ENCODE measurements around the gene TMEM115.

Gene TMEM115

DNA sequence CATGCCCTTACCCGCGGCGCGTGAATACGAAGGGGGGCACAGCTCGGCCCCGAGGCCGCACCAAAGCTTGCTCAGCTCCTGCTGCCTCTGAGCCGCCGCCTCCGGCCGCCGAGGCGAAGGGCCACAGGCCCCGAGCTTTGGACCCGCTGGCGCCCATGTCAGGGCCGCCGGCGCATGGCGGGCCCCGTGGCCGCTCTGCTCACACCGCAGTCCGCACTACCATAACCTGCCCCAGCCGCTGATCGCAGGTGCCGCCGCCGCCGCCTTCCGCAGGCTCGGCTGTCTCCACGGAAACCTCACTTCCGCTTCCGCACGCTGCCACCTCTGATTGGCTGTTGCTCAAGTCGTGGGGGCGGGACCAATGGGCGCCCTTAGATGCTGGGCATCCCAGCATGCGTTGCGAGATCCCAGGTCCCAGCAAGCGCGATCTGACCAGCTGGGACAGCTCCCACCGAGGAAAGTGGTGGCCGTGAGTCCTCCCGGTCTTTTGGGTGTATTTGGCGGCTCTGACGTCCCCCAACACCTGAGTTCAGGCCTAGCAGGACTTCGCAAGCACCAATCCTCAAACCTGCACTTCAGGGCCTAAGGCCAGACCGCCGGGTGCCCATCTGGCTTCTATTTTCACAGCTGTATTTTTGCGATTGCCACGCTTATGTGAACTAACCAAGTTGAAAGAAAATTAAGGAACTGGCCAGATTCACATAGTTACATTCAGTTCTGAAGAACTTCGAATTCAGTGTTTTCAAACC, 31.2 kb downstream of the TMEM115 start, which contains the start of gene TUSC2:
Gene TUSC2 (minus strand): TSS at position 281 of the 749 bp plus-strand sequence. CDS start 124 bp downstream, at position 157.
- ChIA-PET POLR2A (interaction anchor here (0.6 to 2.2 kb wide), 6 partner anchors 9 to 231 kb away, joined by 3 to 31 read pairs (median 4); partner anchors contain the start of gene IFRD2), CTCF (interaction anchor here (1.6 to 3.9 kb wide), 5 partner anchors 9 to 134 kb away, joined by 5 to 29 read pairs (median 7); no protein-coding TSS in a partner anchor)
- H3K4me3 ChIP-seq (ENCODE audit: low read depth, low read length), result peak within 1 kb of the TSS; percentile 83
- TF ChIP-seq, protein P1, sequence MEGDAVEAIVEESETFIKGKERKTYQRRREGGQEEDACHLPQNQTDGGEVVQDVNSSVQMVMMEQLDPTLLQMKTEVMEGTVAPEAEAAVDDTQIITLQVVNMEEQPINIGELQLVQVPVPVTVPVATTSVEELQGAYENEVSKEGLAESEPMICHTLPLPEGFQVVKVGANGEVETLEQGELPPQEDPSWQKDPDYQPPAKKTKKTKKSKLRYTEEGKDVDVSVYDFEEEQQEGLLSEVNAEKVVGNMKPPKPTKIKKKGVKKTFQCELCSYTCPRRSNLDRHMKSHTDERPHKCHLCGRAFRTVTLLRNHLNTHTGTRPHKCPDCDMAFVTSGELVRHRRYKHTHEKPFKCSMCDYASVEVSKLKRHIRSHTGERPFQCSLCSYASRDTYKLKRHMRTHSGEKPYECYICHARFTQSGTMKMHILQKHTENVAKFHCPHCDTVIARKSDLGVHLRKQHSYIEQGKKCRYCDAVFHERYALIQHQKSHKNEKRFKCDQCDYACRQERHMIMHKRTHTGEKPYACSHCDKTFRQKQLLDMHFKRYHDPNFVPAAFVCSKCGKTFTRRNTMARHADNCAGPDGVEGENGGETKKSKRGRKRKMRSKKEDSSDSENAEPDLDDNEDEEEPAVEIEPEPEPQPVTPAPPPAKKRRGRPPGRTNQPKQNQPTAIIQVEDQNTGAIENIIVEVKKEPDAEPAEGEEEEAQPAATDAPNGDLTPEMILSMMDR (IDR thresholded peaks at IDR 0.05; ENCODE audit: insufficient read depth, low read length, missing control alignments), result no peak
- DNase-seq (ENCODE audit: low read depth, low spot score), result peak; percentile 64

DNA sequence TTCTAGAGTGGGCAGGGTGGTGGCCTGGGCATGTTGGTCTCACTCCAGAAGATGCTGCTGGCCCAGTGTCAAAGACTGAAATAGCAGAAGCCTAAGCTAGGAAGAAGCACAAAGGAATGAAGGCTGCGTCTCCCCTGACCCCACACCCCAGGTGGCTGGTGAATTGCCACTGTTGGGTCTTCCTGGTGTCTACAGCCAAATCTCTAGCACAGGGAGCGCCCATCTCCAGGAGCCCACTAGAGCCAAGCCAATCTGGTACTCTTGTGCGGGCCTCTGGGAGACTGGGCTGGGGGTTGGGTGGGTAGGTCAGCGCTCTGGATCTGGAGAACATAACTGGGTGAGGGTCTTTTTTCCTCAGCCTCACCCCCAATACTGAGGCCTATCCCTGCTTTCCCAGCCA, 32.2 kb downstream of the TMEM115 start:
- DNase-seq (ENCODE audit: low read depth, low spot score), result no peak
- TF ChIP-seq, protein P1 (IDR thresholded peaks at IDR 0.05; ENCODE audit: insufficient read depth, low read length, missing control alignments), result no peak
- ChIA-PET POLR2A (interaction anchor here (0.6 to 2.2 kb wide), 4 partner anchors 9 to 63 kb away, joined by 3 to 31 read pairs (median 6); partner anchors contain the start of gene IFRD2), CTCF (interaction anchor here (0.8 to 3.9 kb wide), 6 partner anchors 10 to 133 kb away, joined by 3 to 29 read pairs (median 6); partner anchors contain the start of genes HYAL3 and NAA80)
- H3K4me3 ChIP-seq (ENCODE audit: low read depth, low read length), result peak overlapping the region; percentile 83

DNA sequence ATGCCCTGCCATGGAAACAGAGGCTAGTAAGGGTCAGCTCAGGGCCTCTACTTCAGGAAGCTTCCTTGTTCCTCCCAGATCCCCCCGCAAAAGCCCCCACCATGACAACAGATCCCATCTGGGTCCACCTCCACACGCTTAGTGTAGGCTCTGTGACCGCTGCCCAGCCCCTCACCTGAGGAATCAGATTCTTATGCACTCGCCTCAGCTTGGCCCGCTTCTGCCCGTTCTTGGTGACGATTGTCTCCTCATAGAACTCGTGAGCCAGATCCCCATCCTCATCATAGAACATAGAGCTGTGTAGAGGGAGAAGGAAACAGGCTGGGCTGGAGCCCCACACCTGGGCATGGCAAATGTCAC, 33.2 kb downstream of the TMEM115 start:
- DNase-seq (ENCODE audit: low read depth, low spot score), result no peak
- ChIA-PET CTCF (interaction anchor here (0.5 to 3.9 kb wide), 7 partner anchors 10 to 132 kb away, joined by 3 to 29 read pairs (median 4); partner anchors contain the start of genes HYAL3 and NAA80), POLR2A (no interaction called here)
- TF ChIP-seq, protein P1 (IDR thresholded peaks at IDR 0.05; ENCODE audit: insufficient read depth, low read length, missing control alignments), result no peak
- H3K4me3 ChIP-seq (ENCODE audit: low read depth, low read length), result no peak overlapping the region

DNA sequence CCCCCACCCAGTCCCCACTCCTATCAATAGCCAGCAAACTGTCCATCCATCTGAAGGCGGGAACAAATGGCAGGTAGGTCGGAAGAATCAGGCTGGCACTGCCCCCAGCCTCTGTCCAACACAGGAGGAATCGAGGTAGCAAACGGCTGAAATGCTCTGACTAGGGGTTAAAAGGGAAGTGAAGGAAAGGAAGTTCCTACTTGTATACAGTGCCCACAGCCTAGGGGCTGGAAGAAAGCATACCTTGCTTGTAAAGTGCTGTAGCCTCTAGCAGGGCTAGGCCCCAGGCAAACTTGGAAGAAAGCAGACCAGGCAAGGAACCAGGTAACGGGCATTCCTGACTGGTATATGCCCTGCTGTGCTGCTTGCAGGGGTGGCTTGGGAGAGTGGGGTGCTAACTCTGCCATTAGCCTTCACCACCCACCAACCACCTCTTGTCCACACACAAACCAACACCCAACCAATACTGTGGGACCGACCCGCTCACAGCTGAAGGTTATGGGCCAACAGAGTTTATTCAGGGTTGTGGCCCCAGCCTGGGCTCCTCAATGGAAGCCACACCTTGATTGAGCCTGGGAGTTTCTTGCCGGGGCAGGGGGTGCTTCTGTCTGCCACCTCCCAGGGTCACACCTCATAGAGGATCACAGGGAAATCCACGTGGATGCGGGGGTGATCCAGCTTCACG, 33.7 kb downstream of the TMEM115 start:
- ChIA-PET CTCF (interaction anchor here (0.5 to 3.9 kb wide), 10 partner anchors 11 to 132 kb away, joined by 3 to 32 read pairs (median 6); partner anchors contain the start of genes HYAL3, NAA80 and RASSF1), POLR2A (no interaction called here)
- no peak for DNase-seq (ENCODE audit: low read depth, low spot score)
- TF ChIP-seq, protein P1 (IDR thresholded peaks at IDR 0.05; ENCODE audit: insufficient read depth, low read length, missing control alignments), result no peak
- no peak overlapping the region for H3K4me3 ChIP-seq (ENCODE audit: low read depth, low read length)

DNA sequence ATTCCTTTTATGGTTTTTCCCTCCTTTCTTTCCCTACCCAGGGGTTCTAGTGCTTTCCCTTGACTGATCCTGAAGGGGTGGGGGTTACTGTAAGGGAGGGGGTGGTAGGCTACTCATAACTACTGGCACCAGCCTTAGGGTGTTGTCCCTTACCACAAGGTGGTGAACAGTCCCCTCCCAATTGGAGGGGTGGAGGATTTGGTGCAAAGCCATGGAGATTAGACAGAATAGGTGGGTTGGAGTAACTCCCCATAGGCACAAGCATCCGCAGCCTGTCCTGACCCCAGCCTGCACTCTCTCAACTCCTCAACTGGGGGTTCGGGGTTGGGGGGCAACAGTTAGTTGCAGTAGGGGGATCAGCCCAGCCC, 34.2 kb downstream of the TMEM115 start:
- ChIA-PET CTCF (interaction anchor here (0.6 to 3.5 kb wide), 12 partner anchors 11 to 136 kb away, joined by 3 to 37 read pairs (median 8); partner anchors contain the start of genes HYAL3, NAA80 and RASSF1), POLR2A (no interaction called here)
- TF ChIP-seq, protein P1 (IDR thresholded peaks at IDR 0.05; ENCODE audit: insufficient read depth, low read length, missing control alignments), result no peak
- no peak overlapping the region for H3K4me3 ChIP-seq (ENCODE audit: low read depth, low read length)
- no peak for DNase-seq (ENCODE audit: low read depth, low spot score)

All from AG04449 (cell line).